HG02870 (cell line): ENCODE measurements around the gene RCC1.
"Not testable (repeated sequence)": the region's sequence is repeated elsewhere in the genome, so short reads cannot be mapped to it uniquely, and the experiment has no call there.

Source experiments
- ATAC-seq: cut with Tn5 transposase; IDR thresholded peaks from one replicate; pipeline ENCODE4 v1.9.1; 2021; ENCODE audit warnings: mild to moderate bottlenecking, moderate library complexity; ENCODE audit not compliant: unreplicated experiment

The RCC1 gene

GRCh38 chr1:28541414-28542015 lies 35.7 kb downstream of the RCC1 start:
- not testable (repeated sequence) for ATAC-seq

- no peak for ATAC-seq
These were observed 39.4 kb downstream of the RCC1 start for GRCh38 chr1:28545246-28545628.

- no peak for ATAC-seq
These were observed 42.5 kb downstream of the RCC1 start for GRCh38 chr1:28548318-28548717.

GRCh38 chr1:28551381-28551780 lies 45.5 kb downstream of the RCC1 start:
- no peak for ATAC-seq

- ATAC-seq = peak; percentile 89
These were observed 47.2 kb downstream of the RCC1 start, which contains the start of gene TRNAU1AP for GRCh38 chr1:28552758-28553663. TRNAU1AP (plus strand) TSS chr1:28553085; CDS start chr1:28553111, 26 bp downstream.

- no peak for ATAC-seq
These were observed 55.0 kb downstream of the RCC1 start for GRCh38 chr1:28560886-28561285.

- no peak for ATAC-seq
These were observed 58.5 kb downstream of the RCC1 start for GRCh38 chr1:28564310-28564709.

- ATAC-seq = no peak
These were observed 59.2 kb downstream of the RCC1 start for GRCh38 chr1:28565040-28565439.

- no peak for ATAC-seq
These were observed 59.9 kb downstream of the RCC1 start for GRCh38 chr1:28565726-28566125.

GRCh38 chr1:28566931-28567330 lies 61.1 kb downstream of the RCC1 start:
- no peak for ATAC-seq

- ATAC-seq = no peak
These were observed 66.1 kb downstream of the RCC1 start for GRCh38 chr1:28571911-28572310.

- not testable (repeated sequence) for ATAC-seq
These were observed 67.0 kb downstream of the RCC1 start for GRCh38 chr1:28572891-28573290.

GRCh38 chr1:28573564-28573963 lies 67.7 kb downstream of the RCC1 start:
- ATAC-seq = no peak

- no peak for ATAC-seq
These were observed 71.3 kb downstream of the RCC1 start for GRCh38 chr1:28577052-28577678.

- no peak for ATAC-seq
These were observed 72.1 kb downstream of the RCC1 start for GRCh38 chr1:28577738-28578536.

- no peak for ATAC-seq
These were observed 72.9 kb downstream of the RCC1 start for GRCh38 chr1:28578696-28579218.

GRCh38 chr1:28579401-28579800 lies 73.6 kb downstream of the RCC1 start:
- ATAC-seq = no peak

GRCh38 chr1:28580722-28581530 lies 75.1 kb downstream of the RCC1 start:
- ATAC-seq = no peak

- ATAC-seq = peak; percentile 66
These were observed 75.8 kb downstream of the RCC1 start for GRCh38 chr1:28581531-28582247.
